Liver (tissue), 9 donors: ENCODE results near the gene TNRC6B. TPM values are rescaled to one million over a fixed set of nuclear protein-coding genes. Genes with fewer than 3 reads are reported as not detected.
"Not testable (repeated sequence)": the region's sequence is repeated elsewhere in the genome, so short reads cannot be mapped to it uniquely, and the experiment has no call there.

ENCODE experiments used
- DNase-seq: peaks from one replicate; pipeline ENCODE4 v3.0.0-alpha.2; 2017; ENCODE audit warnings: low spot score
- H3K27ac ChIP-seq, 2 donors: one replicate each; pipeline ENCODE4 v1.7.0; 2013; ENCODE audit warnings: inconsistent platforms in 2 of 2, low read length in 2 of 2, control low read depth in 1 of 2, low read depth in 1 of 2, mild to moderate bottlenecking in 1 of 2
- H3K27me3 ChIP-seq, 4 donors: one replicate each; pipeline versions ENCODE4 v1.6.1 to v1.7.0; 2013; ENCODE audit warnings: low read length in 3 of 4, inconsistent platforms in 1 of 4, mild to moderate bottlenecking in 1 of 4, moderate library complexity in 1 of 4; ENCODE audit not compliant: control insufficient read depth in 4 of 4, insufficient read depth in 4 of 4
- H3K36me3 ChIP-seq, 4 donors: one replicate each; pipeline versions ENCODE4 v1.6.1 to v1.7.0; 2013; ENCODE audit warnings: low read length in 3 of 4, mild to moderate bottlenecking in 3 of 4, low read depth in 1 of 4, moderate library complexity in 1 of 4; ENCODE audit not compliant: control insufficient read depth in 4 of 4, insufficient read depth in 3 of 4
- H3K4me1 ChIP-seq, 4 donors: one replicate each; pipeline versions ENCODE4 v1.6.1 to v1.7.0; 2013; ENCODE audit warnings: low read length in 3 of 4, mild to moderate bottlenecking in 3 of 4, moderate library complexity in 1 of 4; ENCODE audit not compliant: control insufficient read depth in 4 of 4, insufficient read depth in 4 of 4
- H3K4me3 ChIP-seq, 3 donors: one replicate each; pipeline versions ENCODE4 v1.6.1 to v1.7.0; 2013; ENCODE audit warnings: low read length in 3 of 3, control low read depth in 1 of 3, low read depth in 1 of 3, mild to moderate bottlenecking in 1 of 3
- H3K9ac ChIP-seq, 2 donors: one replicate each; pipeline ENCODE4 v1.7.0; 2013; ENCODE audit warnings: low read length in 2 of 2, mild to moderate bottlenecking in 2 of 2, moderate library complexity in 2 of 2, control low read depth in 1 of 2, low read depth in 1 of 2
- H3K9me3 ChIP-seq, 4 donors: one replicate each; pipeline versions ENCODE4 v1.6.1 to v1.7.0; 2013; ENCODE audit warnings: low read length in 3 of 4; ENCODE audit not compliant: control insufficient read depth in 4 of 4
- ATF3 ChIP-seq: IDR thresholded peaks from 2 replicates; pipeline ENCODE4 v1.6.1; 2016; ENCODE audit warnings: antibody characterized with exemption
- CTCF ChIP-seq: fragments of 150-350 bp; IDR thresholded peaks from 2 replicates; pipeline ENCODE4 v1.5.1; 2017; ENCODE audit warnings: improper control_type of control experiment, low read depth, low read length; ENCODE audit not compliant: missing input control
- EGR1 ChIP-seq, 2 donors: IDR thresholded peaks; 2 replicates each; pipeline ENCODE4 v1.6.1; 2016 to 2018; ENCODE audit warnings: antibody characterized with exemption in 2 of 2, low read depth in 2 of 2
- FOXA1 ChIP-seq: IDR thresholded peaks from 2 replicates; pipeline ENCODE4 v1.6.1; 2016; ENCODE audit warnings: antibody characterized with exemption
- FOXA2 ChIP-seq: IDR thresholded peaks from 2 replicates; pipeline ENCODE4 v1.6.1; 2016; ENCODE audit warnings: antibody characterized with exemption
- GABPA ChIP-seq, 2 donors: IDR thresholded peaks in 1 of 2; conservative IDR thresholded peaks in 1 of 2; 2 replicates each; pipeline ENCODE4 v1.6.1; 2016; ENCODE audit warnings: antibody characterized with exemption in 2 of 2, mild to moderate bottlenecking in 1 of 2, moderate library complexity in 1 of 2
- HNF4A ChIP-seq, 2 donors: conservative IDR thresholded peaks; 2 replicates each; pipeline ENCODE4 v1.6.1; 2016; ENCODE audit warnings: antibody characterized with exemption in 2 of 2, mild to moderate bottlenecking in 2 of 2
- HNF4G ChIP-seq: IDR thresholded peaks from 2 replicates; pipeline ENCODE4 v1.6.1; 2016; ENCODE audit warnings: antibody characterized with exemption
- MAX ChIP-seq: IDR thresholded peaks from 2 replicates; pipeline ENCODE4 v1.6.1; 2016; ENCODE audit warnings: antibody characterized with exemption
- NR2F2 ChIP-seq: IDR thresholded peaks from 2 replicates; pipeline ENCODE4 v1.6.1; 2016; ENCODE audit warnings: antibody characterized with exemption
- RAD21 ChIP-seq, 2 donors: IDR thresholded peaks; 2 replicates each; pipeline ENCODE4 v1.6.1; 2016; ENCODE audit warnings: antibody characterized with exemption in 2 of 2, mild to moderate bottlenecking in 2 of 2
- REST ChIP-seq: IDR thresholded peaks from 2 replicates; pipeline ENCODE4 v1.6.1; 2016; ENCODE audit warnings: antibody characterized with exemption, mild to moderate bottlenecking
- ZBTB33 ChIP-seq: IDR thresholded peaks from 2 replicates; pipeline ENCODE4 v1.6.1; 2016; ENCODE audit warnings: antibody characterized with exemption
- WGBS: extraction: QIAGEN DNeasy Blood & Tissue Kit; methylation state at CpG from one replicate; pipeline ENCODE4 v1.1.7; 2013; 5-methylcytosine and 5-hydroxymethylcytosine counted together
- polyA plus RNA-seq, 2 donors: library from polyadenylated mRNA; stranded (reverse) in 1 of 2; unstranded in 1 of 2; fragments of 200-250 nt in 1 of 2; fragments of >200 nt in 1 of 2; fragmentation: Nextera tagmentation in 1 of 2; extraction: Ambion mirVana in 1 of 2; gene quantifications; one replicate each; pipeline versions ENCODE4 v1.2.1 to v1.2.3, GENCODE V29; 2013 to 2015
- total RNA-seq, 2 donors: library from RNA; depleted of rRNA; stranded (reverse); fragments of >200 nt; gene quantifications; one replicate each; pipeline ENCODE4 v1.2.3, GENCODE V29; 2014
- donor health status: healthy.
- donor health status: healthy.
- donor health status: healthy.
- donor health status: healthy.
- donor health status: healthy.

The TNRC6B gene
- total and polyA plus RNA-seq, 4 donors: 4.6 to 39.1 (median 26.4) TPM

- H3K27ac ChIP-seq: no peak overlapping the region
- H3K4me3 ChIP-seq: no peak overlapping the region
- no peak for DNase-seq
- H3K9ac ChIP-seq: no peak overlapping the region
- no peaks in the 10 kb centered on the region for H3K9me3 ChIP-seq
- peaks cover 0 to 3% (median 1%) of the 10 kb centered on the region in 4 donors for H3K4me1 ChIP-seq
- H3K36me3 ChIP-seq: no peaks in the 10 kb centered on the region
- TF ChIP-seq REST: no peak
- no peak for TF ChIP-seq GABPA (IDR thresholded peaks at IDR 0.05 in 1 of 2, conservative IDR thresholded peaks at IDR 0.05 in 1 of 2)
- TF ChIP-seq ATF3: no peak
- no peak for TF ChIP-seq CTCF
- TF ChIP-seq NR2F2: no peak
- no peak for TF ChIP-seq FOXA2
- H3K27me3 ChIP-seq: no peaks in the 10 kb centered on the region
- 29% methylated on average over 1 of the region's 1 CpG for WGBS
Observed at GRCh38 chr22:40161194-40161593, 16.5 kb upstream of the TNRC6B start.

- not testable (repeated sequence) for H3K27me3 ChIP-seq, H3K9ac ChIP-seq, H3K9me3 ChIP-seq, DNase-seq, H3K27ac ChIP-seq, H3K4me3 ChIP-seq, H3K4me1 ChIP-seq, H3K36me3 ChIP-seq
- WGBS: 100% methylated on average over 2 of the region's 2 CpGs
Observed at GRCh38 chr22:40165537-40165936, 12.2 kb upstream of the TNRC6B start.

GRCh38 chr22:40175611-40176244 is 2.0 kb upstream of the TNRC6B start:
- TF ChIP-seq HNF4G (no peak), RAD21 (IDR thresholded peaks at IDR 0.05) (no peak), EGR1 (IDR thresholded peaks at IDR 0.05; ENCODE audit: low read depth in 2 of 2) (no peak), HNF4A (conservative IDR thresholded peaks at IDR 0.05) (no peak), ZBTB33 (no peak), FOXA2 (no peak), ATF3 (no peak), MAX (no peak), FOXA1 (no peak)
- H3K27me3 ChIP-seq: no peaks in the 10 kb centered on the region
- H3K27ac ChIP-seq: peak overlapping the region in 1 of 2 donors; percentile 25
- no peak for DNase-seq
- H3K36me3 ChIP-seq: no peaks in the 10 kb centered on the region
- peaks cover 2 to 31% (median 26%) of the 10 kb centered on the region in 4 donors for H3K4me1 ChIP-seq
- no peak overlapping the region for H3K9ac ChIP-seq
- H3K9me3 ChIP-seq: no peaks in the 10 kb centered on the region
- no peak overlapping the region for H3K4me3 ChIP-seq
- WGBS: 91% methylated on average over 12 of the region's 12 CpGs
